HEK293 (cell line): ENCODE measurements around the gene ARF4.

ENCODE experiments used
- HOXC10 ChIP-seq: sonication (generic); formaldehyde crosslinking; IDR thresholded peaks from 2 replicates; pipeline ENCODE4 v1.8.1; 2023; ENCODE audit warnings: mild to moderate bottlenecking, missing genetic modification reagents
- KLF1 ChIP-seq: fragments of 450-650 bp; formaldehyde crosslinking; IDR thresholded peaks from 2 replicates; pipeline ENCODE4 v1.5.1; 2016; ENCODE audit warnings: missing biosample characterization, missing genetic modification characterization
- KLF7 ChIP-seq: fragments of 450-650 bp; formaldehyde crosslinking; IDR thresholded peaks from 2 replicates; pipeline ENCODE4 v1.5.1; 2016; ENCODE audit warnings: missing biosample characterization, missing genetic modification characterization, borderline replicate concordance
- PRDM4 ChIP-seq: fragments of 450-650 bp; formaldehyde crosslinking; IDR thresholded peaks from 2 replicates; pipeline ENCODE4 v1.5.1; 2017; ENCODE audit warnings: missing biosample characterization, missing genetic modification characterization
- SCRT1 ChIP-seq: fragments of 450-650 bp; formaldehyde crosslinking; IDR thresholded peaks from 2 replicates; pipeline ENCODE4 v1.5.1; 2016; ENCODE audit warnings: missing biosample characterization, missing genetic modification characterization, borderline replicate concordance
- TRIM28 ChIP-seq: IDR thresholded peaks from 2 replicates; pipeline ENCODE4 v1.6.1; 2011; ENCODE audit warnings: low read length, control low read depth, borderline replicate concordance
- ZBTB8A ChIP-seq: fragments of 450-650 bp; formaldehyde crosslinking; IDR thresholded peaks from 2 replicates; pipeline ENCODE4 v1.5.1; 2016; ENCODE audit warnings: missing biosample characterization, missing genetic modification characterization
- ZFHX2 ChIP-seq: fragments of 450-650 bp; formaldehyde crosslinking; conservative IDR thresholded peaks from 2 replicates; pipeline ENCODE4 v1.5.1; 2016; ENCODE audit warnings: missing biosample characterization, missing genetic modification characterization
- ZIC2 ChIP-seq: fragments of 450-650 bp; formaldehyde crosslinking; IDR thresholded peaks from 2 replicates; pipeline ENCODE4 v1.5.1; 2016; ENCODE audit warnings: missing biosample characterization, missing genetic modification characterization
- ZNF157 ChIP-seq: fragments of 450-650 bp; formaldehyde crosslinking; IDR thresholded peaks from 2 replicates; pipeline ENCODE4 v1.5.1; 2016; ENCODE audit warnings: missing biosample characterization, missing genetic modification characterization
- ZNF2 ChIP-seq: fragments of 450-650 bp; formaldehyde crosslinking; IDR thresholded peaks from 2 replicates; pipeline ENCODE4 v1.5.1; 2016; ENCODE audit warnings: missing biosample characterization, missing genetic modification characterization
- ZNF202 ChIP-seq: fragments of 450-650 bp; formaldehyde crosslinking; IDR thresholded peaks from 2 replicates; pipeline ENCODE4 v1.5.1; 2016; ENCODE audit warnings: missing biosample characterization, missing genetic modification characterization, borderline replicate concordance
- ZNF211 ChIP-seq: fragments of 450-650 bp; formaldehyde crosslinking; IDR thresholded peaks from 2 replicates; pipeline ENCODE4 v1.5.1; 2016; ENCODE audit warnings: low read depth, missing biosample characterization, missing genetic modification characterization
- ZNF311 ChIP-seq: fragments of 450-650 bp; formaldehyde crosslinking; IDR thresholded peaks from 2 replicates; pipeline ENCODE4 v1.5.1; 2017; ENCODE audit warnings: missing biosample characterization, missing genetic modification characterization, borderline replicate concordance
- ZNF354C ChIP-seq: fragments of 450-650 bp; formaldehyde crosslinking; IDR thresholded peaks from 2 replicates; pipeline ENCODE4 v1.5.1; 2016; ENCODE audit warnings: missing biosample characterization, missing genetic modification characterization, low read depth, borderline replicate concordance
- ZNF449 ChIP-seq: fragments of 450-650 bp; formaldehyde crosslinking; IDR thresholded peaks from 2 replicates; pipeline ENCODE4 v1.5.1; 2017; ENCODE audit warnings: missing biosample characterization, mild to moderate bottlenecking, missing genetic modification characterization, moderate library complexity
- ZNF544 ChIP-seq: fragments of 450-650 bp; formaldehyde crosslinking; IDR thresholded peaks from 2 replicates; pipeline ENCODE4 v1.5.0; 2017; ENCODE audit warnings: missing biosample characterization, missing genetic modification characterization
- ZNF561 ChIP-seq: fragments of 450-650 bp; IDR thresholded peaks from 2 replicates; pipeline ENCODE4 v1.5.1; 2018; ENCODE audit warnings: missing biosample characterization, missing genetic modification characterization, borderline replicate concordance
- ZNF629 ChIP-seq: fragments of 450-650 bp; formaldehyde crosslinking; IDR thresholded peaks from 2 replicates; pipeline ENCODE4 v1.5.1; 2017; ENCODE audit warnings: missing biosample characterization, missing genetic modification characterization
- ZNF768 ChIP-seq: fragments of 450-650 bp; formaldehyde crosslinking; IDR thresholded peaks from 2 replicates; pipeline ENCODE4 v1.5.1; 2018; ENCODE audit warnings: missing biosample characterization, mild to moderate bottlenecking, missing genetic modification characterization
- ZNF776 ChIP-seq: fragments of 450-650 bp; formaldehyde crosslinking; IDR thresholded peaks from 2 replicates; pipeline ENCODE4 v1.5.0; 2017; ENCODE audit warnings: missing biosample characterization, missing genetic modification characterization, borderline replicate concordance
- ZNF830 ChIP-seq: fragments of 450-650 bp; IDR thresholded peaks from 2 replicates; pipeline ENCODE4 v1.5.0; 2018; ENCODE audit warnings: missing biosample characterization, missing genetic modification characterization, low read depth, mild to moderate bottlenecking, moderate library complexity
- ZSCAN23 ChIP-seq: fragments of 450-650 bp; formaldehyde crosslinking; IDR thresholded peaks from 2 replicates; pipeline ENCODE4 v1.5.1; 2016; ENCODE audit warnings: missing biosample characterization, missing genetic modification characterization
- ZXDB ChIP-seq: fragments of 450-650 bp; formaldehyde crosslinking; IDR thresholded peaks from 2 replicates; pipeline ENCODE4 v1.5.1; 2016; ENCODE audit warnings: missing biosample characterization, missing genetic modification characterization
- TF ChIP-seq, protein P1 (sequence below): fragments of 450-650 bp; formaldehyde crosslinking; IDR thresholded peaks from 2 replicates; pipeline ENCODE4 v1.5.1; 2016; ENCODE audit warnings: missing biosample characterization, missing genetic modification characterization
- TF ChIP-seq, protein P2 (sequence below): IDR thresholded peaks from 2 replicates; pipeline ENCODE4 v1.6.1; 2011; ENCODE audit warnings: mild to moderate bottlenecking, low read depth, low read length, borderline replicate concordance
- TF ChIP-seq, protein P3 (sequence below): fragments of 450-650 bp; formaldehyde crosslinking; IDR thresholded peaks from 2 replicates; pipeline ENCODE4 v1.5.1; 2016; ENCODE audit warnings: missing biosample characterization, missing genetic modification characterization
- TF ChIP-seq, protein P4 (sequence below): fragments of 450-650 bp; formaldehyde crosslinking; IDR thresholded peaks from 2 replicates; pipeline ENCODE4 v1.5.1; 2017; ENCODE audit warnings: missing biosample characterization, missing genetic modification characterization

ARF4 gene

DNA sequence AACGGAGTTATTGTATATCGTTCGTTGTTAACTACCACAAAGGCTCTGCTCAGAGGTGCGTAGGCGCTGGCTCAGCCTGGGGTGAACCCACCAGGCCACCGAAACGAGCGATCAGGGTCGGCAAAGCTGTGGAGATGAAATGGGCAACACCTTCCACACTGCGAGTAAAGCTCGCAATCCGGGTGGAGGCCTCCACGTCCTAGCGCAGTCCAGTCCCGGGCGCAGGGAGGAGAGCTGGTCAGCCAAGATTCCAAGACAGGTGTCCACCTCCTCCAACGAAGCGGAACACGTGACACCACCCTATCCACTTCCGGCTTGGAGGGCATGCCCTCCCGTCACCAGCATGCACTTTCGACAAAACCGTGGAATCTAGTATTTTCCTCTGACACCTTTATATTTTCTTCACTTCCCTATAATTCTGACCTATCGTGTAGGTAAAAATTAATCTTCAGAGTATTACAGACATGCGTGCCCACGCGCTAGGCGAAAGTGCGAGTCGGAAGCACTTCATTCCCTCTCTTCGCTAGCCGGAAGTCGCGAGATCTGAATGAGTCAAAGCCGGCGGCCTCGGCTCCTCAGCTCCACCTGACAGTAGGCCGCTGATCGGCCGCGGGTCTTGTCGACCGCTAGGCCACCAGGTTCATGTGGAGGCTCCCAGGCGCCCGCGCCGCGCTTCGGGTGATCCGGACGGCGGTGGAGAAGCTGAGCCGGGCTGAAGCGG lies 41.2 kb downstream of the ARF4 start, which contains the start of gene PDE12 (continued):
- TF ChIP-seq, protein P1, sequence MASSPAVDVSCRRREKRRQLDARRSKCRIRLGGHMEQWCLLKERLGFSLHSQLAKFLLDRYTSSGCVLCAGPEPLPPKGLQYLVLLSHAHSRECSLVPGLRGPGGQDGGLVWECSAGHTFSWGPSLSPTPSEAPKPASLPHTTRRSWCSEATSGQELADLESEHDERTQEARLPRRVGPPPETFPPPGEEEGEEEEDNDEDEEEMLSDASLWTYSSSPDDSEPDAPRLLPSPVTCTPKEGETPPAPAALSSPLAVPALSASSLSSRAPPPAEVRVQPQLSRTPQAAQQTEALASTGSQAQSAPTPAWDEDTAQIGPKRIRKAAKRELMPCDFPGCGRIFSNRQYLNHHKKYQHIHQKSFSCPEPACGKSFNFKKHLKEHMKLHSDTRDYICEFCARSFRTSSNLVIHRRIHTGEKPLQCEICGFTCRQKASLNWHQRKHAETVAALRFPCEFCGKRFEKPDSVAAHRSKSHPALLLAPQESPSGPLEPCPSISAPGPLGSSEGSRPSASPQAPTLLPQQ: peak; percentile 74
- TF ChIP-seq ZNF202 (tag by site-specific recombination): no peak
- peak; percentile 97 for TF ChIP-seq ZNF561 (tag by site-specific recombination)
- TF ChIP-seq ZNF2 (tag by site-specific recombination): peak; percentile 79; the same call in 1 of the 2 replicates
- TF ChIP-seq KLF1: no peak; the same call in 1 of the 2 replicates
- TF ChIP-seq ZXDB: peak; percentile 97
- TF ChIP-seq ZIC2 (tag by site-specific recombination): no peak
- TF ChIP-seq ZNF768 (tag by site-specific recombination): no peak
- TF ChIP-seq ZNF449 (tag by site-specific recombination): no peak
- peak; percentile 93 for TF ChIP-seq ZNF629
- TF ChIP-seq ZNF354C (tag by site-specific recombination): no peak
- TF ChIP-seq, protein P2, sequence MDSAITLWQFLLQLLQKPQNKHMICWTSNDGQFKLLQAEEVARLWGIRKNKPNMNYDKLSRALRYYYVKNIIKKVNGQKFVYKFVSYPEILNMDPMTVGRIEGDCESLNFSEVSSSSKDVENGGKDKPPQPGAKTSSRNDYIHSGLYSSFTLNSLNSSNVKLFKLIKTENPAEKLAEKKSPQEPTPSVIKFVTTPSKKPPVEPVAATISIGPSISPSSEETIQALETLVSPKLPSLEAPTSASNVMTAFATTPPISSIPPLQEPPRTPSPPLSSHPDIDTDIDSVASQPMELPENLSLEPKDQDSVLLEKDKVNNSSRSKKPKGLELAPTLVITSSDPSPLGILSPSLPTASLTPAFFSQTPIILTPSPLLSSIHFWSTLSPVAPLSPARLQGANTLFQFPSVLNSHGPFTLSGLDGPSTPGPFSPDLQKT: peak; percentile 82
- no peak for TF ChIP-seq ZNF211 (tag by site-specific recombination)
- no peak for TF ChIP-seq ZNF776
- peak; percentile 48; the same call in 1 of the 2 replicates for TF ChIP-seq KLF7 (tag by site-specific recombination)
- peak; percentile 57; the same call in 1 of the 2 replicates for TF ChIP-seq PRDM4 (tag by site-specific recombination)
- no peak for TF ChIP-seq ZNF157 (tag by site-specific recombination)
- TF ChIP-seq ZSCAN23: peak; percentile 81; the same call in 1 of the 2 replicates
- TF ChIP-seq ZFHX2 (tag by site-specific recombination): peak; percentile 86
- TF ChIP-seq ZNF830 (tag by site-specific recombination): no peak
- peak; percentile 43; the same call in 1 of the 2 replicates for TF ChIP-seq SCRT1 (tag by site-specific recombination)
- TF ChIP-seq ZBTB8A (tag by site-specific recombination): peak; percentile 72
- TF ChIP-seq ZNF544 (tag by site-specific recombination): no peak
- TF ChIP-seq TRIM28: peak; percentile 29; the same call in 1 of the 2 replicates
- TF ChIP-seq, protein P3, sequence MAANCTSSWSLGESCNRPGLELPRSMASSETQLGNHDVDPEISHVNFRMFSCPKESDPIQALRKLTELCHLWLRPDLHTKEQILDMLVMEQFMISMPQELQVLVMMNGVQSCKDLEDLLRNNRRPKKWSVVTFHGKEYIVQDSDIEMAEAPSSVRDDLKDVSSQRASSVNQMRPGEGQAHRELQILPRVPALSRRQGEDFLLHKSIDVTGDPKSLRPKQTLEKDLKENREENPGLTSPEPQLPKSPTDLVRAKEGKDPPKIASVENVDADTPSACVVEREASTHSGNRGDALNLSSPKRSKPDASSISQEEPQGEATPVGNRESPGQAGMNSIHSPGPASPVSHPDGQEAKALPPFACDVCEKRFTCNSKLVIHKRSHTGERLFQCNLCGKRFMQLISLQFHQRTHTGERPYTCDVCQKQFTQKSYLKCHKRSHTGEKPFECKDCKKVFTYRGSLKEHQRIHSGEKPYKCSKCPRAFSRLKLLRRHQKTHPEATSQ (tag by site-specific recombination): peak; percentile 24; the same call in 1 of the 2 replicates
- TF ChIP-seq HOXC10 (CRISPR knock-in tag): no peak
- TF ChIP-seq, protein P4, sequence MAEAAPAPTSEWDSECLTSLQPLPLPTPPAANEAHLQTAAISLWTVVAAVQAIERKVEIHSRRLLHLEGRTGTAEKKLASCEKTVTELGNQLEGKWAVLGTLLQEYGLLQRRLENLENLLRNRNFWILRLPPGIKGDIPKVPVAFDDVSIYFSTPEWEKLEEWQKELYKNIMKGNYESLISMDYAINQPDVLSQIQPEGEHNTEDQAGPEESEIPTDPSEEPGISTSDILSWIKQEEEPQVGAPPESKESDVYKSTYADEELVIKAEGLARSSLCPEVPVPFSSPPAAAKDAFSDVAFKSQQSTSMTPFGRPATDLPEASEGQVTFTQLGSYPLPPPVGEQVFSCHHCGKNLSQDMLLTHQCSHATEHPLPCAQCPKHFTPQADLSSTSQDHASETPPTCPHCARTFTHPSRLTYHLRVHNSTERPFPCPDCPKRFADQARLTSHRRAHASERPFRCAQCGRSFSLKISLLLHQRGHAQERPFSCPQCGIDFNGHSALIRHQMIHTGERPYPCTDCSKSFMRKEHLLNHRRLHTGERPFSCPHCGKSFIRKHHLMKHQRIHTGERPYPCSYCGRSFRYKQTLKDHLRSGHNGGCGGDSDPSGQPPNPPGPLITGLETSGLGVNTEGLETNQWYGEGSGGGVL: 0 out of 2 replicates have a peak, but pooled peaks have one; percentile 44
- no peak for TF ChIP-seq ZNF311 (tag by site-specific recombination)
